Calu3 (cell line): Measurements from ENCODE around the gene SLC29A4. TPM values are rescaled to one million over a fixed set of nuclear protein-coding genes. Genes with fewer than 3 reads are reported as not detected.
"Not testable (repeated sequence)": the region's sequence is repeated elsewhere in the genome, so short reads cannot be mapped to it uniquely, and the experiment has no call there.

Experiments
- BruUV-seq: library from RNA; stranded (reverse); fragments of 400-500 nt; replicated peaks from 2 replicates; lab custom pipeline; 2021; lab: Mats Ljungman, UMichigan
- CTCF ChIA-PET: fragments of 300-600 bp; sonication (Branson Sonifier 250); formaldehyde crosslinking; loops from one replicate; lab custom pipeline; 2022; ENCODE audit warnings: antibody characterized with exemption; lab: Charles Lee
- DNase-seq: peaks from one replicate; pipeline ENCODE4 v3.0.0; 2022
- H3K27ac Mint-ChIP-seq: one replicate; pipeline ENCODE4 v1.8.0; 2022; ENCODE audit warnings: mixed read lengths; ENCODE audit not compliant: unreplicated experiment
- H3K27me3 Mint-ChIP-seq: one replicate; pipeline ENCODE4 v1.8.0; 2022; ENCODE audit warnings: mixed read lengths; ENCODE audit not compliant: unreplicated experiment
- H3K36me3 Mint-ChIP-seq: one replicate; pipeline ENCODE4 v1.8.0; 2022; ENCODE audit warnings: mild to moderate bottlenecking, moderate library complexity, mixed read lengths; ENCODE audit not compliant: insufficient read depth, unreplicated experiment
- H3K4me1 Mint-ChIP-seq: one replicate; pipeline ENCODE4 v1.8.0; 2022; ENCODE audit warnings: mild to moderate bottlenecking, low read depth, mixed read lengths; ENCODE audit not compliant: unreplicated experiment
- H3K4me3 Mint-ChIP-seq: one replicate; pipeline ENCODE4 v1.8.0; 2022; ENCODE audit warnings: mild to moderate bottlenecking, low read depth, moderate library complexity, mixed read lengths; ENCODE audit not compliant: unreplicated experiment
- H3K9me3 Mint-ChIP-seq: one replicate; pipeline ENCODE4 v1.8.0; 2022; ENCODE audit warnings: low read depth, mixed read lengths; ENCODE audit not compliant: unreplicated experiment
- intact Hi-C: fragments of 100-400 bp; cut with micrococcal nuclease; formaldehyde crosslinking; loops from one replicate; pipeline ENCODE4 v1.10.0; 2022; ENCODE audit not compliant: unreplicated experiment
- total RNA-seq: library from RNA; stranded (reverse); gene quantifications from 2 replicates; pipeline ENCODE4 v1.2.3, GENCODE V29; 2022
- TF ChIP-seq, protein P1 (sequence below): fragments of 200-600 bp; IDR thresholded peaks from one replicate; pipeline ENCODE4 v1.8.0; 2022; ENCODE audit warnings: antibody characterized with exemption; ENCODE audit not compliant: unreplicated experiment

The SLC29A4 gene
- total RNA-seq, 1 experiment from 2014 or later: 2.5 TPM

DNA sequence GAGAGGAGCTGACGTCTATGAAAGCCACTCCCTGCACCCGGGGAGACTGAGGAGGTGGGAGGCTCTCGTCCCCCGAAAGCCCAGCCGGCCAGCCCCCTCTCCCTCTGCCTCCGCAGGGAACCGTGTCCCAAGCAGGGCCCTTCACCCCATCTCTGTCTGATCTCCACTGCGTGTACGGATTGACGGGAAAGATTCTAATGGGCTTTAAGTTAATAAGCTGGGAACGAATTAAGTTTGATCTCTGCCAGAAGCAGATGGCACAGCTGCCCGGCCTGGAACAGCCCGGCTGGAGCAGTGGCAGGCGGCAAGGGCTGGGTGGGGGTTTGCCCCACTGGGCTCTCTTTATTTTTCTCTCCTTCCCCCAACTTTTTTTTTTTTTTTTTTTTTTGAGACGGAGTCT lies 6.1 kb upstream of the SLC29A4 start:
- intact Hi-C loops: no loop called here
- CTCF ChIA-PET: no interaction called here
- no peak for DNase-seq
- Mint-ChIP-seq H3K27me3 (peaks cover 99% of the 10 kb centered on the region), H3K4me3 (no peak overlapping the region), H3K36me3 (no peaks in the 10 kb centered on the region), H3K9me3 (no peaks in the 10 kb centered on the region), H3K4me1 (no peaks in the 10 kb centered on the region), H3K27ac (no peak overlapping the region)
- TF ChIP-seq, protein P1, sequence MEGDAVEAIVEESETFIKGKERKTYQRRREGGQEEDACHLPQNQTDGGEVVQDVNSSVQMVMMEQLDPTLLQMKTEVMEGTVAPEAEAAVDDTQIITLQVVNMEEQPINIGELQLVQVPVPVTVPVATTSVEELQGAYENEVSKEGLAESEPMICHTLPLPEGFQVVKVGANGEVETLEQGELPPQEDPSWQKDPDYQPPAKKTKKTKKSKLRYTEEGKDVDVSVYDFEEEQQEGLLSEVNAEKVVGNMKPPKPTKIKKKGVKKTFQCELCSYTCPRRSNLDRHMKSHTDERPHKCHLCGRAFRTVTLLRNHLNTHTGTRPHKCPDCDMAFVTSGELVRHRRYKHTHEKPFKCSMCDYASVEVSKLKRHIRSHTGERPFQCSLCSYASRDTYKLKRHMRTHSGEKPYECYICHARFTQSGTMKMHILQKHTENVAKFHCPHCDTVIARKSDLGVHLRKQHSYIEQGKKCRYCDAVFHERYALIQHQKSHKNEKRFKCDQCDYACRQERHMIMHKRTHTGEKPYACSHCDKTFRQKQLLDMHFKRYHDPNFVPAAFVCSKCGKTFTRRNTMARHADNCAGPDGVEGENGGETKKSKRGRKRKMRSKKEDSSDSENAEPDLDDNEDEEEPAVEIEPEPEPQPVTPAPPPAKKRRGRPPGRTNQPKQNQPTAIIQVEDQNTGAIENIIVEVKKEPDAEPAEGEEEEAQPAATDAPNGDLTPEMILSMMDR: no peak
- BruUV-seq: no TSS peak

- no peak overlapping the region for H3K4me3 Mint-ChIP-seq
- H3K4me1 Mint-ChIP-seq: no peaks in the 10 kb centered on the region
- CTCF ChIA-PET: interaction anchor here (0.6 kb wide), 1 partner anchor 51 kb away, joined by 8 read pairs; no protein-coding TSS in a partner anchor
- TF ChIP-seq, protein P1: no peak
- no TSS peak for BruUV-seq
- intact Hi-C loops: no loop called here
- H3K36me3 Mint-ChIP-seq: no peaks in the 10 kb centered on the region
- H3K27ac Mint-ChIP-seq: no peak overlapping the region
- peaks cover 83% of the 10 kb centered on the region for H3K27me3 Mint-ChIP-seq
- no peaks in the 10 kb centered on the region for H3K9me3 Mint-ChIP-seq
- no peak for DNase-seq
These were observed 4.0 kb upstream of the SLC29A4 start for GRCh38 chr7:5278766-5279165.

GRCh38 chr7:5279734-5280133 lies 3.0 kb upstream of the SLC29A4 start:
- H3K9me3 Mint-ChIP-seq: no peaks in the 10 kb centered on the region
- TF ChIP-seq, protein P1: no peak
- intact Hi-C loops: no loop called here
- no TSS peak for BruUV-seq
- no peak for DNase-seq
- CTCF ChIA-PET: interaction anchor here (0.5 to 0.7 kb wide), 4 partner anchors 15 to 518 kb away, joined by 3 to 8 read pairs (median 3); no protein-coding TSS in a partner anchor
- H3K4me1 Mint-ChIP-seq: peaks cover 8% of the 10 kb centered on the region
- H3K4me3 Mint-ChIP-seq: no peak overlapping the region
- H3K27ac Mint-ChIP-seq: no peak overlapping the region
- no peaks in the 10 kb centered on the region for H3K36me3 Mint-ChIP-seq
- peaks cover 83% of the 10 kb centered on the region for H3K27me3 Mint-ChIP-seq

GRCh38 chr7:5281598-5282500 lies 894 bp upstream of the SLC29A4 start:
- BruUV-seq, H3K27ac Mint-ChIP-seq, intact Hi-C loops, DNase-seq, H3K9me3 Mint-ChIP-seq, CTCF ChIA-PET, H3K36me3 Mint-ChIP-seq: not testable (repeated sequence)
- Mint-ChIP-seq H3K4me3 (peak overlapping the region; percentile 18), H3K4me1 (peaks cover 12% of the 10 kb centered on the region), H3K27me3 (peaks cover 63% of the 10 kb centered on the region)
